ENCODE results near the gene VDR. TPM values are rescaled to one million over a fixed set of nuclear protein-coding genes. Genes with fewer than 3 reads are reported as not detected.

VDR gene
- total and polyA plus RNA-seq, 2 experiments from 2014 or later, result not detected

GRCh38 chr12:47896633-47897032 lies 8.2 kb downstream of the VDR start:
- no peaks in the 10 kb centered on the region for H3K9me3 ChIP-seq (ENCODE audit: low read depth)
- H3K27me3 ChIP-seq, result peaks cover 50% of the 10 kb centered on the region
- H3K4me1 ChIP-seq (ENCODE audit: low read depth), result no peaks in the 10 kb centered on the region
- TF ChIP-seq, protein P1, sequence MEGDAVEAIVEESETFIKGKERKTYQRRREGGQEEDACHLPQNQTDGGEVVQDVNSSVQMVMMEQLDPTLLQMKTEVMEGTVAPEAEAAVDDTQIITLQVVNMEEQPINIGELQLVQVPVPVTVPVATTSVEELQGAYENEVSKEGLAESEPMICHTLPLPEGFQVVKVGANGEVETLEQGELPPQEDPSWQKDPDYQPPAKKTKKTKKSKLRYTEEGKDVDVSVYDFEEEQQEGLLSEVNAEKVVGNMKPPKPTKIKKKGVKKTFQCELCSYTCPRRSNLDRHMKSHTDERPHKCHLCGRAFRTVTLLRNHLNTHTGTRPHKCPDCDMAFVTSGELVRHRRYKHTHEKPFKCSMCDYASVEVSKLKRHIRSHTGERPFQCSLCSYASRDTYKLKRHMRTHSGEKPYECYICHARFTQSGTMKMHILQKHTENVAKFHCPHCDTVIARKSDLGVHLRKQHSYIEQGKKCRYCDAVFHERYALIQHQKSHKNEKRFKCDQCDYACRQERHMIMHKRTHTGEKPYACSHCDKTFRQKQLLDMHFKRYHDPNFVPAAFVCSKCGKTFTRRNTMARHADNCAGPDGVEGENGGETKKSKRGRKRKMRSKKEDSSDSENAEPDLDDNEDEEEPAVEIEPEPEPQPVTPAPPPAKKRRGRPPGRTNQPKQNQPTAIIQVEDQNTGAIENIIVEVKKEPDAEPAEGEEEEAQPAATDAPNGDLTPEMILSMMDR (IDR thresholded peaks at IDR 0.05; ENCODE audit: low read depth, low read length), result no peak
- H3K36me3 ChIP-seq, result no peaks in the 10 kb centered on the region
- no peak overlapping the region for H3K27ac ChIP-seq
- no peak for DNase-seq (ENCODE audit: low read depth in 1 of 2, low spot score in 1 of 2)
- no peak overlapping the region for H3K4me3 ChIP-seq

GRCh38 chr12:47896022-47896421 lies 8.8 kb downstream of the VDR start:
- H3K9me3 ChIP-seq (ENCODE audit: low read depth), result no peaks in the 10 kb centered on the region
- H3K36me3 ChIP-seq, result no peaks in the 10 kb centered on the region
- DNase-seq (ENCODE audit: low read depth in 1 of 2, low spot score in 1 of 2), result no peak
- peaks cover 50% of the 10 kb centered on the region for H3K27me3 ChIP-seq
- no peaks in the 10 kb centered on the region for H3K4me1 ChIP-seq (ENCODE audit: low read depth)
- TF ChIP-seq, protein P1 (IDR thresholded peaks at IDR 0.05; ENCODE audit: low read depth, low read length), result no peak
- H3K27ac ChIP-seq, result no peak overlapping the region
- H3K4me3 ChIP-seq, result no peak overlapping the region

DNA sequence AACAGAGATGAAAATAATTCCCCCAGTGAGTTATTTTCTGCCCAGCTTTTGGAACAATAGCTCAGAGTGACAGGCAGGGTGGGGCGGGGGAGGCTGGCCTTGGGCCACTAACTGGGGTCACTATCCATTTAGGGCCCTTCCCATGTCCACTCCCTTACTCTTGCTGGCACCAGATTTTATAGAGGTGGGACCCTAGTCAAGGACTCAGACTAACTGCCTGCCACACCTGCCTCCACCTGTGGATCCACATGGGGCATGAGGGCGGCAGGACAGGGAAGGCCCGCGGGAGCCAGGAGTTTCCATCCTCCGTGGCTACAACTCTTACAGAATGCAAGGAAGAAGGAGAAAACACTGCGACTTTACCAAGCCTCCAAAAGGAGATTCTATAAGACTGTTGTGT lies 10.1 kb downstream of the VDR start:
- peaks cover 43% of the 10 kb centered on the region for H3K27me3 ChIP-seq
- TF ChIP-seq, protein P1 (IDR thresholded peaks at IDR 0.05; ENCODE audit: low read depth, low read length), result no peak
- DNase-seq (ENCODE audit: low read depth in 1 of 2, low spot score in 1 of 2), result no peak
- no peaks in the 10 kb centered on the region for H3K9me3 ChIP-seq (ENCODE audit: low read depth)
- no peaks in the 10 kb centered on the region for H3K36me3 ChIP-seq
- no peaks in the 10 kb centered on the region for H3K4me1 ChIP-seq (ENCODE audit: low read depth)
- H3K4me3 ChIP-seq, result no peak overlapping the region
- no peak overlapping the region for H3K27ac ChIP-seq

- TF ChIP-seq, protein P1 (IDR thresholded peaks at IDR 0.05; ENCODE audit: low read depth, low read length), result no peak
- H3K27ac ChIP-seq, result no peak overlapping the region
- no peaks in the 10 kb centered on the region for H3K9me3 ChIP-seq (ENCODE audit: low read depth)
- no peak for DNase-seq (ENCODE audit: low read depth in 1 of 2, low spot score in 1 of 2)
- peaks cover 37% of the 10 kb centered on the region for H3K27me3 ChIP-seq
- H3K36me3 ChIP-seq, result no peaks in the 10 kb centered on the region
- no peaks in the 10 kb centered on the region for H3K4me1 ChIP-seq (ENCODE audit: low read depth)
- no peak overlapping the region for H3K4me3 ChIP-seq
Observed at GRCh38 chr12:47894068-47894467, 10.7 kb downstream of the VDR start.

DNA sequence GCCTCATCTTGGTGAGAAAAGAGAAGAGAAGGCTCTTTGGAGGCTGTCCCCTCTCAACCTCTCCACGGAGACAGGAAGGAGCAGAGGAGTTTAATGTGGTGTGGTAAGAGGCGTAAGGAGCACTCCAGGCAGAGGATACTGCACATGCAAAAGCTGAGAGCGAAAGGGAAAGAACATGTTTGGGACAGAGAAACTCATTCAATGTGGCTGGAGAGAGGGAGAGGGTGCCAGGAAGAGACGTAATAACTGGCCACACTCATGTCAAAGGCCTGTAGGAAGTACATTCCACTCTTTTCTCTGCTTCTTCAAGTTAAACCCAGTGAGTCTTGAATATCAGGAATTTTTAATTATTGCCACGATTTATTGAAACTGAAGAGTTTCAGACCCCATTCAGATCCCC lies 12.0 kb downstream of the VDR start:
- Histone ChIP-seq H3K27me3 (peaks cover 25% of the 10 kb centered on the region), H3K36me3 (no peaks in the 10 kb centered on the region), H3K4me3 (no peak overlapping the region), H3K27ac (no peak overlapping the region), H3K9me3 (ENCODE audit: low read depth) (no peaks in the 10 kb centered on the region), H3K4me1 (ENCODE audit: low read depth) (peaks cover 5% of the 10 kb centered on the region)
- peak in 1 of 2 donors; percentile 57 for DNase-seq (ENCODE audit: low read depth in 1 of 2, low spot score in 1 of 2)
- TF ChIP-seq, protein P1 (IDR thresholded peaks at IDR 0.05; ENCODE audit: low read depth, low read length), result no peak

- H3K27me3 ChIP-seq, result peaks cover 18% of the 10 kb centered on the region
- H3K9me3 ChIP-seq (ENCODE audit: low read depth), result no peaks in the 10 kb centered on the region
- H3K4me1 ChIP-seq (ENCODE audit: low read depth), result peaks cover 9% of the 10 kb centered on the region
- no peaks in the 10 kb centered on the region for H3K36me3 ChIP-seq
- no peak overlapping the region for H3K4me3 ChIP-seq
- TF ChIP-seq, protein P1 (IDR thresholded peaks at IDR 0.05; ENCODE audit: low read depth, low read length), result no peak
- no peak for DNase-seq (ENCODE audit: low read depth in 1 of 2, low spot score in 1 of 2)
- H3K27ac ChIP-seq, result no peak overlapping the region
Observed at GRCh38 chr12:47891356-47891755, 13.4 kb downstream of the VDR start.
